ENCODE measurements around the gene PDE4A. TPM values are rescaled to one million over a fixed set of nuclear protein-coding genes. Genes with fewer than 3 reads are reported as not detected.

Gene PDE4A
- total and polyA plus RNA-seq, 2 of the 13 experiments (the other 11 are each of a cell fraction or from before 2014, with no cell fraction given): 1.1 to 4.1 TPM

DNA sequence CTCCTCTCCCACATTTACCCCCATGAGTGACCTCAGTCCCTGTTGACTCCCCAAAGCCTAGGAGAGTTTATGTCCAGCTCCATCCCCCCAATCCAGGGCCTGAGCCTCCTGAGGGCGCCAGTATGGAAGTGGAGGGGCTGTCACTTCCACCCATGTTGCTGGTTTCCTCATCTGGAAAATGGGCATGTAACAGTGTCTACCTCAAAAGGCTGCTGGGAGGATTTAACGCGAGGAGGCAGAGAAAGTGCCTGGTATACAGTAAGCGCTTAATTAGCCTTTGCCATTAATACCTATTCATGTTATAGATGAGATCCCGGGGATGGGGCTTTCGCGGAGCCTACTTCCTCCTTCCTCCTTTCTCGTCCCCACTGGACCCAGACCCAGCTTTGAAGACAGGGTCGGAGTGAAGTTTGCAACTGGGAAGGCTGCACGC lies 40.4 kb upstream of the PDE4A start:
- H3K9me3 ChIP-seq (ENCODE audit: low read length): no peaks in the 10 kb centered on the region
- BruUV-seq (replicated peaks): TSS peak; percentile 96
- H3K79me2 ChIP-seq (ENCODE audit: insufficient read depth, low read length): peaks cover 8% of the 10 kb centered on the region
- peak overlapping the region; percentile 90 to 98 (median 91) for H3K4me3 ChIP-seq (replicated peaks in 1 of 3; ENCODE audit: insufficient read depth in 1 of 3, low read depth in 2 of 3, low read length in 3 of 3)
- ATAC-seq (no peak), FAIRE-seq (no peak), DNase-seq (ENCODE audit: low spot score) (no peak)
- in situ Hi-C loops (cut with HindIII; ENCODE audit: extremely low pct_ligation_motif_present, low pct_unique_long_range_greater_than_20kb): loop anchor here (5.0 kb wide), 1 partner anchor 43 kb away; the partner anchor contains the start of gene ICAM3
- H3K4me2 ChIP-seq (ENCODE audit: low read depth, low read length): peak overlapping the region; percentile 90
- H3K27ac ChIP-seq (ENCODE audit: extremely low read length, insufficient read depth, low read length): peak overlapping the region; percentile 59
- ChIA-PET CTCF (ENCODE audit: low intra/inter-chr PET ratio, low total read pairs) (no interaction called here), POLR2A (interaction anchor here (0.8 to 3.9 kb wide), 15 partner anchors 9 to 185 kb away, joined by 3 to 61 read pairs (median 6); partner anchors contain the start of genes CDC37, DNMT1, FDX2 and ICAM1)
- intact Hi-C loops (cut with micrococcal nuclease; ENCODE audit: unreplicated experiment): no loop called here
- H3K4me1 ChIP-seq (ENCODE audit: insufficient read depth, low read length): peaks cover 38% of the 10 kb centered on the region
- H4K20me1 ChIP-seq (ENCODE audit: insufficient read depth, low read length): no peaks in the 10 kb centered on the region
- peak overlapping the region; percentile 82 for H3K9ac ChIP-seq (ENCODE audit: insufficient read depth, low read depth, low read length)
- no peaks in the 10 kb centered on the region; a peak in 1 of 5 replicates for H3K27me3 ChIP-seq (ENCODE audit: control insufficient read depth in 1 of 2, insufficient read depth in 2 of 2, low read length in 2 of 2)
- peak overlapping the region; percentile 68 for H2AFZ ChIP-seq (ENCODE audit: low read length)
- WGBS (ENCODE audit: low lambda C conversion rate): 0% methylated on average over 7 of the region's 10 CpGs
- peaks cover 5 to 9% of the 10 kb centered on the region in 2 experiments; a peak in 3 of 5 replicates for H3K36me3 ChIP-seq (replicated peaks in 1 of 2; ENCODE audit: control insufficient read depth in 1 of 2, insufficient read depth in 2 of 2, low read length in 2 of 2)
- TF ChIP-seq ZNF547 (CRISPR knock-in tag; IDR thresholded peaks at IDR 0.05) (no peak), SMARCE1 (IDR thresholded peaks at IDR 0.05; ENCODE audit: borderline replicate concordance) (no peak), JUND (CRISPR knock-in tag; IDR thresholded peaks at IDR 0.05) (no peak), ZMYM2 (CRISPR knock-in tag; IDR thresholded peaks at IDR 0.05) (peak; percentile 76), ZC3H13 (CRISPR knock-in tag; IDR thresholded peaks at IDR 0.05) (0 out of 2 replicates have a peak, but pooled peaks have one; percentile 67), KLF11 (CRISPR knock-in tag; IDR thresholded peaks at IDR 0.05) (no peak), TP53 (CRISPR knock-in tag; conservative IDR thresholded peaks at IDR 0.05) (no peak), KLF15 (CRISPR knock-in tag; IDR thresholded peaks at IDR 0.05; ENCODE audit: borderline replicate concordance) (no peak), NBN (conservative IDR thresholded peaks at IDR 0.05) (no peak), RAD51 (IDR thresholded peaks at IDR 0.05; ENCODE audit: borderline replicate concordance) (no peak), ZNF230 (CRISPR knock-in tag; IDR thresholded peaks at IDR 0.05) (0 out of 2 replicates have a peak, but pooled peaks have one; percentile 6), ZNF839 (CRISPR knock-in tag; IDR thresholded peaks at IDR 0.05; ENCODE audit: borderline replicate concordance) (no peak), GTF3A (CRISPR knock-in tag; conservative IDR thresholded peaks at IDR 0.05) (no peak), SUZ12 (IDR thresholded peaks at IDR 0.05; ENCODE audit: low read depth, low read length) (no peak), NFE2L2 (IDR thresholded peaks at IDR 0.05; ENCODE audit: low read length) (no peak), ZBTB21 (CRISPR knock-in tag; IDR thresholded peaks at IDR 0.05) (no peak), ASH2L (IDR thresholded peaks at IDR 0.05; ENCODE audit: insufficient read length, low read depth, low read length) (no peak), SP4 (CRISPR knock-in tag; IDR thresholded peaks at IDR 0.05) (no peak)
- TF ChIP-seq, protein P1, sequence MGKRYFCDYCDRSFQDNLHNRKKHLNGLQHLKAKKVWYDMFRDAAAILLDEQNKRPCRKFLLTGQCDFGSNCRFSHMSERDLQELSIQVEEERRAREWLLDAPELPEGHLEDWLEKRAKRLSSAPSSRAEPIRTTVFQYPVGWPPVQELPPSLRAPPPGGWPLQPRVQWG (CRISPR knock-in tag; IDR thresholded peaks at IDR 0.05; ENCODE audit: borderline replicate concordance, low read depth): no peak
- TF ChIP-seq, protein P2, sequence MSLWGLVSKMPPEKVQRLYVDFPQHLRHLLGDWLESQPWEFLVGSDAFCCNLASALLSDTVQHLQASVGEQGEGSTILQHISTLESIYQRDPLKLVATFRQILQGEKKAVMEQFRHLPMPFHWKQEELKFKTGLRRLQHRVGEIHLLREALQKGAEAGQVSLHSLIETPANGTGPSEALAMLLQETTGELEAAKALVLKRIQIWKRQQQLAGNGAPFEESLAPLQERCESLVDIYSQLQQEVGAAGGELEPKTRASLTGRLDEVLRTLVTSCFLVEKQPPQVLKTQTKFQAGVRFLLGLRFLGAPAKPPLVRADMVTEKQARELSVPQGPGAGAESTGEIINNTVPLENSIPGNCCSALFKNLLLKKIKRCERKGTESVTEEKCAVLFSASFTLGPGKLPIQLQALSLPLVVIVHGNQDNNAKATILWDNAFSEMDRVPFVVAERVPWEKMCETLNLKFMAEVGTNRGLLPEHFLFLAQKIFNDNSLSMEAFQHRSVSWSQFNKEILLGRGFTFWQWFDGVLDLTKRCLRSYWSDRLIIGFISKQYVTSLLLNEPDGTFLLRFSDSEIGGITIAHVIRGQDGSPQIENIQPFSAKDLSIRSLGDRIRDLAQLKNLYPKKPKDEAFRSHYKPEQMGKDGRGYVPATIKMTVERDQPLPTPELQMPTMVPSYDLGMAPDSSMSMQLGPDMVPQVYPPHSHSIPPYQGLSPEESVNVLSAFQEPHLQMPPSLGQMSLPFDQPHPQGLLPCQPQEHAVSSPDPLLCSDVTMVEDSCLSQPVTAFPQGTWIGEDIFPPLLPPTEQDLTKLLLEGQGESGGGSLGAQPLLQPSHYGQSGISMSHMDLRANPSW (CRISPR knock-in tag; IDR thresholded peaks at IDR 0.05; ENCODE audit: borderline replicate concordance): no peak
- TF ChIP-seq, protein P3, sequence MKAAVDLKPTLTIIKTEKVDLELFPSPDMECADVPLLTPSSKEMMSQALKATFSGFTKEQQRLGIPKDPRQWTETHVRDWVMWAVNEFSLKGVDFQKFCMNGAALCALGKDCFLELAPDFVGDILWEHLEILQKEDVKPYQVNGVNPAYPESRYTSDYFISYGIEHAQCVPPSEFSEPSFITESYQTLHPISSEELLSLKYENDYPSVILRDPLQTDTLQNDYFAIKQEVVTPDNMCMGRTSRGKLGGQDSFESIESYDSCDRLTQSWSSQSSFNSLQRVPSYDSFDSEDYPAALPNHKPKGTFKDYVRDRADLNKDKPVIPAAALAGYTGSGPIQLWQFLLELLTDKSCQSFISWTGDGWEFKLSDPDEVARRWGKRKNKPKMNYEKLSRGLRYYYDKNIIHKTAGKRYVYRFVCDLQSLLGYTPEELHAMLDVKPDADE (CRISPR knock-in tag; IDR thresholded peaks at IDR 0.05): no peak
- TF ChIP-seq, protein P4, sequence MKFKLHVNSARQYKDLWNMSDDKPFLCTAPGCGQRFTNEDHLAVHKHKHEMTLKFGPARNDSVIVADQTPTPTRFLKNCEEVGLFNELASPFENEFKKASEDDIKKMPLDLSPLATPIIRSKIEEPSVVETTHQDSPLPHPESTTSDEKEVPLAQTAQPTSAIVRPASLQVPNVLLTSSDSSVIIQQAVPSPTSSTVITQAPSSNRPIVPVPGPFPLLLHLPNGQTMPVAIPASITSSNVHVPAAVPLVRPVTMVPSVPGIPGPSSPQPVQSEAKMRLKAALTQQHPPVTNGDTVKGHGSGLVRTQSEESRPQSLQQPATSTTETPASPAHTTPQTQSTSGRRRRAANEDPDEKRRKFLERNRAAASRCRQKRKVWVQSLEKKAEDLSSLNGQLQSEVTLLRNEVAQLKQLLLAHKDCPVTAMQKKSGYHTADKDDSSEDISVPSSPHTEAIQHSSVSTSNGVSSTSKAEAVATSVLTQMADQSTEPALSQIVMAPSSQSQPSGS (CRISPR knock-in tag; IDR thresholded peaks at IDR 0.05): no peak
